GM12878 (cell line): ENCODE measurements around the gene TRPT1. TPM values are rescaled to one million over a fixed set of nuclear protein-coding genes. Genes with fewer than 3 reads are reported as not detected.

Experiments used
- ATF7 ChIP-seq: fragments of 450-650 bp; IDR thresholded peaks from 2 replicates; pipeline ENCODE4 v1.6.1; 2016; ENCODE audit warnings: low read depth, mild to moderate bottlenecking
- CBX5 ChIP-seq: sonication (generic); IDR thresholded peaks from 2 replicates; pipeline ENCODE4 v1.6.1; 2016; ENCODE audit warnings: low read depth, moderate library complexity, mild to moderate bottlenecking, inconsistent platforms
- CHD2 ChIP-seq: IDR thresholded peaks from 2 replicates; pipeline ENCODE4 v1.6.1; 2011; ENCODE audit warnings: low read depth, low read length, improper control_type of control experiment, borderline replicate concordance
- CTCF ChIP-seq, 3 experiments: IDR thresholded peaks in 2 of 3; conservative IDR thresholded peaks in 1 of 3; 2 replicates each; pipeline ENCODE4 v1.5.1; 2011; ENCODE audit warnings: low read depth in 3 of 3, low read length in 3 of 3, mild to moderate bottlenecking in 3 of 3, control low read depth in 2 of 3, moderate library complexity in 2 of 3, inconsistent platforms in 1 of 3, mixed read lengths in 1 of 3; ENCODE audit not compliant: control insufficient read depth in 2 of 3, insufficient read depth in 1 of 3; ENCODE audit errors: extremely low read depth in 1 of 3
- CUX1 ChIP-seq: IDR thresholded peaks from 2 replicates; pipeline ENCODE4 v1.6.1; 2012; ENCODE audit warnings: improper control_type of control experiment, low read depth, low read length; ENCODE audit not compliant: insufficient replicate concordance
- DPF2 ChIP-seq: fragments of 450-650 bp; IDR thresholded peaks from 2 replicates; pipeline ENCODE4 v1.6.1; 2017; ENCODE audit warnings: mild to moderate bottlenecking
- EGR1 ChIP-seq, 2 experiments: IDR thresholded peaks; 1 replicate in 1 of 2; 2 replicates in 1 of 2; pipeline ENCODE4 v1.6.1; 2011 to 2012; ENCODE audit warnings: low read depth in 2 of 2, low read length in 2 of 2, borderline replicate concordance in 1 of 2, mild to moderate bottlenecking in 1 of 2, moderate library complexity in 1 of 2
- FOXK2 ChIP-seq: fragments of 450-650 bp; IDR thresholded peaks from 2 replicates; pipeline ENCODE4 v1.6.1; 2017; ENCODE audit warnings: mild to moderate bottlenecking, moderate library complexity
- IKZF1 ChIP-seq: fragments of 450-650 bp; conservative IDR thresholded peaks from 2 replicates; pipeline ENCODE4 v1.6.1; 2017; ENCODE audit warnings: antibody characterized with exemption, mild to moderate bottlenecking
- JUNB ChIP-seq: IDR thresholded peaks from 2 replicates; pipeline ENCODE4 v1.6.1; 2016; ENCODE audit warnings: antibody characterized with exemption, mild to moderate bottlenecking
- MEF2B ChIP-seq: fragments of 450-650 bp; IDR thresholded peaks from 2 replicates; pipeline ENCODE4 v1.6.1; 2018; ENCODE audit warnings: mild to moderate bottlenecking, moderate library complexity; ENCODE audit not compliant: partially characterized antibody, poor library complexity, severe bottlenecking
- NFYB ChIP-seq: IDR thresholded peaks from 2 replicates; pipeline ENCODE4 v1.6.1; 2011; ENCODE audit warnings: low read depth, mild to moderate bottlenecking, low read length, improper control_type of control experiment, moderate library complexity; ENCODE audit not compliant: insufficient read depth
- NKRF ChIP-seq: fragments of 450-650 bp; conservative IDR thresholded peaks from 2 replicates; pipeline ENCODE4 v1.6.1; 2017; ENCODE audit warnings: mild to moderate bottlenecking, moderate library complexity
- NR2C2 ChIP-seq: IDR thresholded peaks from 2 replicates; pipeline ENCODE4 v1.6.1; 2011; ENCODE audit warnings: borderline replicate concordance, low read depth; ENCODE audit not compliant: control insufficient read depth, insufficient read length
- NR2F1 ChIP-seq: fragments of 450-650 bp; conservative IDR thresholded peaks from 2 replicates; pipeline ENCODE4 v1.6.1; 2017; ENCODE audit warnings: mild to moderate bottlenecking
- PAX5 ChIP-seq: IDR thresholded peaks from 2 replicates; pipeline ENCODE4 v1.6.1; 2011; ENCODE audit warnings: low read depth, low read length, borderline replicate concordance
- RB1 ChIP-seq: fragments of 450-650 bp; formaldehyde crosslinking; IDR thresholded peaks from 2 replicates; pipeline ENCODE4 v1.6.1; 2017; ENCODE audit warnings: mild to moderate bottlenecking, borderline replicate concordance
- SMARCA5 ChIP-seq: fragments of 450-650 bp; IDR thresholded peaks from 2 replicates; pipeline ENCODE4 v1.6.1; 2017; ENCODE audit warnings: mild to moderate bottlenecking
- TCF7 ChIP-seq: IDR thresholded peaks from 2 replicates; pipeline ENCODE4 v1.6.1; 2014; ENCODE audit warnings: antibody characterized with exemption, borderline replicate concordance
- ZZZ3 ChIP-seq: IDR thresholded peaks from 2 replicates; pipeline ENCODE4 v1.6.1; 2011; ENCODE audit warnings: low read depth; ENCODE audit not compliant: control insufficient read depth, insufficient read length
- polyA plus RNA-seq, 11 experiments: library from polyadenylated mRNA; depleted of rRNA in 4 of 11; unstranded in 6 of 11; stranded (reverse) in 5 of 11; fragments of >200 nt; fragmentation: Nextera tagmentation in 4 of 11; fragmentation: Illumina TruSeq in 1 of 11; extraction: Ambion mirVana in 4 of 11; extraction: Trizol in 1 of 11; gene quantifications; 1 replicate in 1 of 11; 2 replicates in 10 of 11; pipeline versions ENCODE4 v1.2.1 to v1.2.3, GENCODE V29; 2011 to 2016; ENCODE audit warnings: inconsistent platforms in 2 of 11, missing spikeins in 2 of 11, low read depth in 1 of 11
- total RNA-seq, 4 experiments: library from RNA; depleted of rRNA in 3 of 4; stranded (reverse); fragments of >200 nt in 3 of 4; fragmentation: Illumina TruSeq in 1 of 4; extraction: Trizol in 1 of 4; gene quantifications; 2 replicates each; pipeline versions ENCODE4 v1.2.1 to v1.2.3, GENCODE V29; 2013 to 2021
- TF ChIP-seq, protein P1 (sequence below): IDR thresholded peaks from 2 replicates; pipeline ENCODE4 v1.6.1; 2012; ENCODE audit warnings: low read depth, low read length, improper control_type of control experiment

Gene TRPT1
- total and polyA plus RNA-seq, 10 of the 15 experiments (the other 5 are each of a cell fraction or from before 2014, with no cell fraction given): 7.1 to 63.0 (median 31.4) TPM

DNA sequence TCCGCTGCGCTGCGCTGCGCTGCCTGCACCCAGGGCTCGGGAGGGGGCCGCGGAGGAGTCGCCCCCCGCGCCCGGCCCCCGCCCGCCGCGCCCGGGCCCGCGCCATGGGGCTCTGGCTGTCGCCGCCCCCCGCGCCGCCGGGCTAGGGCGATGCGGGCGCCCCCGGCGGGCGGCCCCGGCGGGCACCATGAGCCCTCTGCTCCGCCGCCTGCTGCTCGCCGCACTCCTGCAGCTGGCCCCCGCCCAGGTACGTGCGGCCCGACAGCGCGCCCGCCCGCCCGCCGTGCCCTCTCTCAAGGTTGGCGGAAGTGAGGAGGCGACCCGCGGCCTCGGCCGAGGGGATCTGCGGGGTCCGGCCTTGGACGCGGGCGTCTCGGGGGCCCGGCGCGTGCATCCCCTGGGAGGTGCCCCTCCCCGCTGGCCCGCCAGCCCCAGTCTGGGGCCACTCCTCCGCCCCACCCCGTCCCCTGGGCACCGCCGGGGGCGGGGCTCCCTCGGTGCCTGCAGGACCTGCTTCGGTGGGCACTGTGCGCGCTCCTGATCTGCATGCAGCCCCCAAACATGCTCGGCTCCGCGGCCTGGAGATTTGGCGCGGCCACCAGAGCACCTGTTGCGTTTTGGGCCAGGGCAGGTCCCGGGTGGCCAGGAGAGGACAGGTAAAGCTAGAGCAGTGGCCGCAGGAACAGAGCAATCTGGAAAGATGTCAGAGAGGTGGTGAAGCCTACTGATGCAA is 8.8 kb upstream of the TRPT1 start (continued):
- no peak for TF ChIP-seq CUX1
- no peak for TF ChIP-seq ZZZ3
- no peak for TF ChIP-seq TCF7
- TF ChIP-seq NFYB: no peak
- TF ChIP-seq CBX5: no peak
- no peak for TF ChIP-seq JUNB
- TF ChIP-seq DPF2: peak; percentile 48
- no peak for TF ChIP-seq ATF7
- TF ChIP-seq MEF2B: peak; percentile 73
- TF ChIP-seq NR2F1: peak; percentile 47
- TF ChIP-seq CHD2: no peak
- no peak for TF ChIP-seq EGR1 (IDR thresholded peaks at IDR 0.05; ENCODE audit: borderline replicate concordance in 1 of 2, low read depth in 2 of 2, low read length in 2 of 2)
- 0 out of 2 replicates have a peak, but pooled peaks have one; percentile 54 for TF ChIP-seq RB1
- peak; percentile 40 for TF ChIP-seq IKZF1
- TF ChIP-seq CTCF (IDR thresholded peaks at IDR 0.05 in 2 of 3, conservative IDR thresholded peaks at IDR 0.05 in 1 of 3; ENCODE audit: control insufficient read depth in 2 of 3, extremely low read depth in 1 of 3, insufficient read depth in 1 of 3, low read depth in 3 of 3, low read length in 3 of 3): no peak
- TF ChIP-seq NKRF: peak; percentile 78
- TF ChIP-seq, protein P1, sequence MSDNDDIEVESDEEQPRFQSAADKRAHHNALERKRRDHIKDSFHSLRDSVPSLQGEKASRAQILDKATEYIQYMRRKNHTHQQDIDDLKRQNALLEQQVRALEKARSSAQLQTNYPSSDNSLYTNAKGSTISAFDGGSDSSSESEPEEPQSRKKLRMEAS: no peak
- no peak for TF ChIP-seq NR2C2
- no peak for TF ChIP-seq PAX5
- TF ChIP-seq FOXK2: no peak
- TF ChIP-seq SMARCA5: 0 out of 2 replicates have a peak, but pooled peaks have one; percentile 59
